Activated CD8-positive, alpha-beta memory T cell treated with anti-CD3 and anti-CD28 coated beads, Interleukin-2, amount 50 U/mL, for 24 hours (primary cell): ENCODE data around the gene JUN.

Source experiments
- DNase-seq: peaks from one replicate; pipeline ENCODE4 v3.0.0-alpha.2; 2020; ENCODE audit errors: extremely low read depth

JUN gene

DNA sequence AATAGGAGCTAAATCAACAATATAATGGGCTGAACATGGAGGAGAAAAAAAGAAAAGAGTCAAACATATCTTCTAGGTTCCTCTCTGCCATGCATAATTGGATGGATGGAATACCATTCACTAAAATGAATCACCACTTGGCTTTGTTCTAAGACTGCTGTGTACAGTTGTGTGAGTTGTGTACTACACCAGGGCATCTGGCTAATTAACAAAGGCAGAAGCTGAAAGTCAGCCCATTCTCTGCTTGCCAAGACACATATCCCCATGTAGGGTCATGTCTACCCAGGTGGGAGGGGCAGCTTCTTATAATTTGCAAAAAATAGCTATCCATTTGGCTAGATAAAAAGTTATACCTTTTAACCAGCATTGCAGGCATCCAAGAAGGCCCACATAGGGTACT lies 21.0 kb downstream of the JUN start:
- no peak for DNase-seq

DNA sequence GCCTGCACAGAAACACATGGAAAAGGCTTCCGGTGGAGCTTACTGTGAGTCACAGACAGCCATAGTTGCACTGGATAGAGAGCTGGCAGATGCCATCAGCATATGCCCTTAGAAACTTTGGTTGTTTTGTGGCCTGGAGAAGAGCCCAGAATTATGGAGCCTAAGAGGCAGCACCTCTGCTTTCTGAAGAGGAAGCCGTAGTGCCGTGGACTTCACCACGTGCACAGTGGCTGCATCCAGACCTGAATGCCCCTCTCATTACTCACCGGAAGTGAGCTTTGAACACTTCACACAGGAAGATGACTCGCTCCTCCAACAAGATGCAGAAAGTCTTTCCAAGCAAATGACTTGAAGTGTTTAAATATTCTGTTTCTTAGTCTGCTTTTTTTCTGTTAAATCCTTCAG lies 28.4 kb downstream of the JUN start:
- DNase-seq: peak; percentile 40

DNA sequence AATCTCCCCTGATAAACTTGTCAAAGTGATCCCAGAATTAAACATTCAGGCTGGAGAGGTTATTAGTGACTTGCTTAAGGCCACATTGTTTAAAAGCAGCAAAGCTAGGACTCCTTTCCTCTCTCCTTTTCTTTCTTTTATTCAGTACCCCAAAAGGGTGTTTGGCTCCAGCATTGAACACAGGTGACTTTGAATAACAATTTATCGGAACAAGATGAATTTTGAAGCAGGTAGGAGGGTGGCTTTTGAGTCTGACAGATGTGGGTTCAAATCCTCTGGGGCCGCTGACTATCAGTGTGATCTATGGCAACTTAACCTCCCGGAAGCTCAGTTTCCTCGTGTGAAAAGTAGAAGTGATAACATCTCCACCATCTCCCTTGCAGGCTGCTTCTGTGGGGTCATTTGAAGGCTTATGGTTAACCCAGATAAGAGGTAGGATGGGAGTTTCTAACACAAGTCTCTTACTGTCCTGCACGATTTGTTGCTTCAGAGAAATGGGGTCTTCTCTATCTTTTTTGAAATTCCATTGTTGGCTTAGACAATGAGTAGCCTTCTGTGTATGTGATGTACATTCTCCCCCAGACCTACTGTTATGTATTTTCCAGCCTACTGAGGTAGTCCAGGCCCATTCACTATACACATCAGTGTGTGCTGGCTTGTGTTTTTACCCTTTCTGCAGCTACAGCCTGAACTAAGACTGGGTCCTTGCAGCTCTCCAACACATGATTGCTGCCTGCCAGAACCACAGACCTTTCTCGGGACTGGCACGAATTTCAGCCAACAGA lies 29.0 kb downstream of the JUN start:
- DNase-seq: no peak

DNA sequence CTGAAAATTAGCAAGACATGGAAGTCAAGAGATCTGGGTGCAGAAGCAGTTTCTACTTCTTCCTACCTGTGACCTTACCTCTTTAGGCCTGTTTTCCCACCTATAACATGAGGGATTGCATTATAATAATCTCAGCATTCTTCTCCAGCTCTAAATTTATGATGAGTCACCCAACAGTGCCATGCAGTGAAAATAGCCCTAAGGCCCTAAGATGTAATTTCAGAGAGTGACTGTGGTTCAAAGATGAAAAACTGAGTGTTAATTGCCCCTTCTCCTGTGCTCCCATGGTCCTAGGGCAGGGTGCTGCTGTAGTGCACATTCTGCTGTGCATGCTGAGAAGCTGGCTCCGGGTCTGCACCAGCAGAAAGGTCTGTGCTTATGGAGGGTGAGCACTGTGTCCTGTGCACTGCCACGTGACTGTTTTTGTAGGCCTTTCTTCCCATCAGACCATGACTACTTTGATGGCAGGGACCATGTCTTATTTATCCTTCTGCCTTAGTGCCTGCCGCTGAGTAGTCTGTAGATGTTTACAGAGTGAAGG lies 29.7 kb downstream of the JUN start:
- DNase-seq: no peak

DNA sequence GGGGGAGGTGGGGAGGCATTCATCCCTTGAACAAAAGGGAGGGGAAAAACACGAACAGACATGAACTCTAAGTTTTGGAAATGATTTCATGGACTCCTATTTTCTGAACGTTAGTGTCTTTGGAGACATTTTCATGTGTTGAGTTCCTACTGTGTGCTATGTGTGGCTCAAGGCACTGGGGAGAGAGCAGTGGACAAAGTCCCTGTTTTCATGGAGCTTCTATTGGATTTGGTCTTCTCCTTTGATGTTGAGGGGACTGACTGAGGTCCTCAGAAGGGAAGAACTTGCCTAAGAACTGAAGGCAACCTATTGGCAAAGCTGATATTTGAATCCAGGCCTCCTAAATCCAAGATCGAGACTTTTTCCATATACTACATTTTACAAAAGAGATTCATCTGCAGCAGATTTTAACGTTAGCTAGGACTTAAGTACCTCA lies 30.4 kb downstream of the JUN start:
- no peak for DNase-seq

DNA sequence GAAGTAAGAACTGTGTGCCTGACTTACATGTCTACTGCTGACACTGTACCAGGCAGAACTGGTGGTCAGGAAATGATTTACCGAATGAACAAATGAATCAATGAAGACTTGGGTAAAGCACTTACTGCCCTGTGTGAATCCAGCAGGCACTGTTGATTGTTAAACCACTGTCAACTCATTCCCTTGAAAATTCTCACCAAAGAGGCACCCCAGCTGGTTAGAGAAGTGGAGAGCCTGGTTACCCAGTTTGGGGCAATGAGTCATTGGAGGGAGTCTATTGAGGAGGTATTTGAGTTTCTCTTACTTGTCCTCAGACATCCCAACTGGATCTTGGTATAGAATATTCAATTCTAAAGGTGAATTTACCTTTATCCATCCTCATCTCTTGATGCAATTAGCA lies 34.2 kb downstream of the JUN start:
- no peak for DNase-seq

DNA sequence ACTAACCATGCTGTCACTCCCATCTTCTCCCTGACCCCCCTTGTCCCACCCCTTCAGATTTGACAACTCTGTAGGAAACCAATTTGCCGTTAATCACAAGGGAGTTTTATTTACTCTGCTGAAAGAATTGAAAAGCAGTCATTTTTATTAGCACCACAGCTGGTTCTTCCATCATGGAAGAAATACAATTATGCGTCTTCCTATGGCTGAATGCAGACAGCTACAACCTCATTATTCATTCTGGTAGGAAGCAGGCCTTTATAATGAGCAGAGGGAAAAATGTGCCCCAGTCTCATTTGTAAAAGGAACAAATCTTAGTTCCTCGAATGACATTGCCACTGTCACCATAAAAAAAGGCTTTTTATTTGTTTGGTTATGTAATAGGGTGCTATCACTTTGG lies 35.2 kb downstream of the JUN start:
- no peak for DNase-seq

DNA sequence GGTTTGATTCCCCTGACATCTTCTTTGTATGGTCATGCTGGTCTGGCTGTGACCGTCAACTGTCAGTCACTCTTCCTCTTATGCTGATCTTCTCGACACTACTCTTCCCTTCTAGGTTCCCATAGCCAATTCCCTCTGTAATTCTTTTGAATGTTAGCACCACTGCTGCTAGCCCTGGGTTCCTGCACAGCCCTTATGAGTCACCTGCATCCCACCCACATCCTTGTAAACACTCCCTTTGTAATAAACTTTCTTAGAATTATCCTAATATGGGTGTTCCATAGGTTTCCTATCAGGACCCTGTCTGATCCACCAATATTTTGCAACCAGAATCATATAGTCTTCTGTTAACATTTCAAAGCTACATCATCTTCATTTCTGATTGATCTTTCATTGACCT lies 37.1 kb downstream of the JUN start:
- DNase-seq: no peak

DNA sequence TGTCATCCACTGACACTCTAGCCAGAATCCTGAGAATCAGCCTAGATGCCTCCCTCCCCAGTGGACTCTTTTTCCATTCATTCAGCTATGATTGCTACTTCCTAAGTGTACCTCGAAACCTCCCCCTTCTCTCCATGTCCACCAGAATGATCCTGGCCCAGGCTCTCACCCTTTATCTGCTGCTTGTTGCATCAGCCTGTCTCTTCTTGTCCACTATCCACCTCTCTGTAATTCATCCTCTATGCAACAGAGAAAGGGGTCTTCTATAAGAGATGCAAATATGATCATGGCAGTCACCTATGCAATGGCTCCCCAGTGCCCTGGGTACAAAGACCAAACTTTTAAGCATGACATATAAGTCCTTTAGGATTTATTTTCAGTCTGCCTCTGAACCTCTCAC lies 37.7 kb downstream of the JUN start:
- DNase-seq: no peak

DNA sequence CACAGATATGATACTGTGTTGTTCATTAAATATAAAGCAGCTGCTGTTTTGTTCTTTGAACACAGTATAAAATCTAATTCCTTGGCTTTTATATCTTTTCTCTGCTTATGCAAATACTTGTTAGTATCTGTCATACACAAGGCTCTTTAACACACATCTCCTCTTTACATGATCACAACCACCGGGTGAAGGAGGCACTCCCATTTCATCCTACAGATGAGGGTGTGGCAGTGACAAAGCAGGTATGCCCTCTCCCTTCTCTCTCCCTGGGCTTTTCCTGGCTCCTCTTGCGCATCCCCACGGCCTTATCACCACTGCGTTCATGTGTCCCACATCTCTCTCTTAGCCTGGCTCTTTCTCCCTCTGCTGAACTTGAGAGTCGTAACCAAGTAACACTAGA lies 38.2 kb downstream of the JUN start:
- no peak for DNase-seq

DNA sequence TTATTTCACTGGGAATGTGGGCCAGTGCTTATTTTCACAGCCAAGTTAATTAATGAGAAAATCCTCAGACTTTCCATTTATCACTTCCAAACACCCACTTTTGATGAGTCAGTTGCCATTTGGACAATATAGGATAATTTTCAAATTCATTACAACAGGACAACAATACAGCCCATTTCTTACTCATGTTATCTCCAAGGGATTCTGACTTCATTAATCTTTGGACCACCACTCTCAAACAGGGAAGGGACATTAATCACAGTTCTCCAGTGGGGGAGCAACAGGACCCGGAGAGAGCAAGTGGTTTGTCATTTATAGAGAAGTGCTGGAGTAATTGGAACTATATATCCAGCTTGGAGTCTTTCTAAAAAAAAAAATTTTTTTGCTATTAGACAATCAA lies 38.7 kb downstream of the JUN start:
- DNase-seq: no peak

DNA sequence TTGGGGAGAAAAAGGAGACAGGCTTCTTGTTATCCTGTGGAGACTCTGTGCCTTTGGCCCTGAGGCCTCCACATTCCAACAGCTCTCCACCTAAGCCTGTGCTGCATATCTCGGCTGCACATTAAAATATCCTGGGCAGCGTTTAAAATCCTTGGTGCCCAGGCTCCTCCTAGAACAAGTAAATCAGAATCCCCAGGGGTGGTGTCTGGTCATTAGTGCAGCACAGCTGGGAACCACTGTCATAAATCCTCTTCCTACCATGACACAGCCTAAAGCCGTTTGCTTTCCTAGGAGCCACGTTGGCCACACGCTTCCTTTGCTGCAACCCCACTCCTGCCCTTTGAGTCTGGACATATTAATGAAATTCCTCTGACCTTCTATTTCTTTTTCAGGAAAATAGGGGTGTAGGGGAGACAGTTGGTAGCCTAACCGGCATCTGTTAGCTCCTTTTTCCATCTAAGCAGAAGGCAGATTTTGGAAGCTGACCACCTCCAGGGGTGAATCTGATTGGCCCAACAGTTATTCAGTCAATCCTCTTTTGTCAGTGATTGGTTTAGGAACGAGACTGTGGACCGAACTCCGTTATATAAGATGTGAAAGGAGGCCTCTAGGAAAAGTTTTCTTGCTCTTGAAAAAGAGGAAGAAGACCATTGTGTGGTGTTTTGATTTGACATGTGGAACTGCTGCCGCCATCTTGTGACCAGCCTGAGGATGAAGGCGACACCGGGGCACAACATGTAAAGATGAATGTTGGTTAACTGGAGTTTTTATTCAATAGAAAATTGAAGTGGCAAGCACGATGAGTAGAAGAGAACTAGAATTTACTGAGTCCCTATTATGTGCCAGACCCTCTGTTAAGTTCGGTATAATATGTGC lies 41.9 kb downstream of the JUN start:
- DNase-seq: no peak

DNA sequence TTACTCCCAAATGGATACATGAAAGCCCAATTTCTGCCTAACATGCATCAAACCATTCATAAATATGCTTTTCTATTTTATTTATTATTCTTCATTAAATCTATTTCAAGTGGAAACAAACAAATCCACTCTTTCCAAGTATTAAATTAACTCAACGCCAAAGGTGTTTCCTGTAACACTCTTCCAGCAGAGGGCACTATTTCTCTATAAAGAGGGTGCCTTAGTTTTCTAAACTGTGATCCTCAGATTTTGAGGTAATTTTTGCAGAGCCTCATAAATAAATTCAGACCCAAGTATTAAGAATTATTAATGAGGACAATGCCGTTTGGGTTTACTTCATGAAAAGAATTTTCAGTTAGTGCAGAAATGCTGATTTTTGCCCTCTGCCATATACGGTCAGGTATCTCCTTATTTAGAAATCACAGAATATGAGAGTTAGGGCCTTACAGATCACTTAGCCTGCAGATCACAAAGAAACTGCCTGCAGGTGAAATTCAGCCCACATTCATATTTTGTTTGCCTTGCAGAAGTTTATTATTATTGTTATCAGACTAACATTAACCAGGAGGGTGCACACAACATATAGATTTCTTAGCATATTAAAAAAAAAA lies 43.9 kb downstream of the JUN start:
- DNase-seq: no peak

DNA sequence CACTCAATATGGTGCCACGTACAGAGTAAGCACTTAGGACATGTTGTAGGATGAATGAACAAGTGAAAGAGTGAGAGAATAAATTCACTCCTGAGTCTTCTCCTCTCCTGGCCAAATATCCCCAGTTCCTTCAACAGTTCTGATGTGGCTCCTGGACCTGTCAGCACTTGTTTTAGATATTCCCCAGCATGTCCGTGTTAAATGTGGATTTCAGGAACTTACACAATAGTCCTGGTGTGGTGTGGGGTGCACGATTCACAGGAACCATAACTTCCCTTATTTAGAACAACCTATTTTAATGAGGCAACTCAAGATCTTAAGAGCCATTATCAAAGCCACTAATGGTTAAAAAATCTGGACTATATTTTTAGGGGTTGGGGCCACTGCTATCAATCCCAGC lies 45.0 kb downstream of the JUN start:
- no peak for DNase-seq

DNA sequence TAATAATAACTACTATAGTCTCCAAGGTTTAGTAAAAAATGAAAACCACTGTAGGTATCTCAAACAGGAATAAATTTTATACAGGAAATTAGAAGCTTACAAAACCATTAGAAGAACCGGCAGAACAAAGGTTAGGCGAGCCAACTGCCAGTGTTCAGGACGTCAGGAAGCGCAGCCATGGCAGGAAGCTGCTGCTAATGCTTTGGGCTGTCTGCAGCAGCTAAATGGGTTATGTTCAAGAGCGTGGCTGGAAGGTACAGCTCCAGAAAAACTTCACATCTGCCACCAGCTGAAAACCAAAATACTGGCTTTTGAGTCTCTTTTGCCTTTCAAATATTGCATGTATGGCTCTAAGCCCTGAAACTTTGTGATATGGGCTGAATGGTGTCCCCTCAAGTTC lies 48.3 kb downstream of the JUN start:
- no peak for DNase-seq

DNA sequence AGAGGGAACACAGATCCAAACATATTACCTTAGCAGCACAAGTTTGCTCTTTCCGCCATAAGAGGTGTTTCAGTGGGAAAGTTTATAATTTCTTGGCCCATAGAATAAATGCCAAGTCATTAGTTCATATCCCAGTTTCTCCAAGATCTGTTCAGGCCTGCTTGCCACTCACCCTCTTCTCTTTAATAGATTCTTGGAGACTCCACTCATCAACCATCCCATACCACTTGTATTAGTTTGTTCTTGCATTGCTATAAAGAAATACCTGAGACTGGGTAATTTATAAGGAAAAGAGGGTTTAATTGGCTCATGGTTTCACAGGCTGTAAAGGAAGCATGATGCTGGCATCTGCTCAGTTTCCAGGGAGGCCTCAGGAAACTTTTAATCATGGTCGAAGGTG lies 49.2 kb downstream of the JUN start:
- DNase-seq: no peak

DNA sequence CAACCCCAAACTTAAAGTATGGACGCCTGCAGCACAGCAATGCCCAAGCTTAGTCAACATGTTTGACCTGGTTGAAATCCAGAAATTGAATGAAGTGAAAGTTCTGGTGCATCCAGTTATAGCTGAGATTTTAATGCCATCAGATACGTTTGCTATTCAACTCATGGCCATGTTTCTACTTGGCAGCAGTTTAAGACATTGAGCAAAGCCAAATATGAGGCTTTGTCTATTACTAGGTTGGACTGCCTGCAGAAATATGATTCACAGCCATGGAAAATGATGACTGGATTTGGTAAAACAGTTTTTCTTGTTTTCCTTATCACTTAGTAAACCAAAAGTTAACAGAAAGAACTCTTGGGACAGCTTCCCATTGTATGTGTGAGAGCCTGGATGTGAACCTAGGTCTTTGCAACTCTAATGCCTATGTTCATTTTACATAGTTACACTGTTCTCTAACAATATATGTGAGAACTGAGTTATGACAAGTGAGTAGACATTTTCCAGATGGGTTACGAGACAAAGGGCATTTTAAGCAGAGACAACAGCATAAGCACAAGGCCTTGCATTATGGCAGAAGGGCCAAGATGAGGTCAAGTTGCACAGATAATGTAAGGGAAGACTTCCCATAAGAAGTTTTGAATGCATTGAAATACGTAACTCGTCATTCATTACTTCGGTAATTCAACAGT lies 51.6 kb downstream of the JUN start:
- DNase-seq: no peak
